HepG2 (cell line): ENCODE results near the gene PRSS33.

Experiments used
- SRF ChIP-seq: IDR thresholded peaks from 2 replicates; pipeline ENCODE4 v1.6.1; 2011; ENCODE audit warnings: mild to moderate bottlenecking, low read depth, low read length, moderate library complexity
- ZNF569 ChIP-seq: sonication (generic); formaldehyde crosslinking; IDR thresholded peaks from 2 replicates; pipeline ENCODE4 v1.5.0; 2020; ENCODE audit warnings: mild to moderate bottlenecking, missing genetic modification reagents, moderate library complexity, borderline replicate concordance

DNA sequence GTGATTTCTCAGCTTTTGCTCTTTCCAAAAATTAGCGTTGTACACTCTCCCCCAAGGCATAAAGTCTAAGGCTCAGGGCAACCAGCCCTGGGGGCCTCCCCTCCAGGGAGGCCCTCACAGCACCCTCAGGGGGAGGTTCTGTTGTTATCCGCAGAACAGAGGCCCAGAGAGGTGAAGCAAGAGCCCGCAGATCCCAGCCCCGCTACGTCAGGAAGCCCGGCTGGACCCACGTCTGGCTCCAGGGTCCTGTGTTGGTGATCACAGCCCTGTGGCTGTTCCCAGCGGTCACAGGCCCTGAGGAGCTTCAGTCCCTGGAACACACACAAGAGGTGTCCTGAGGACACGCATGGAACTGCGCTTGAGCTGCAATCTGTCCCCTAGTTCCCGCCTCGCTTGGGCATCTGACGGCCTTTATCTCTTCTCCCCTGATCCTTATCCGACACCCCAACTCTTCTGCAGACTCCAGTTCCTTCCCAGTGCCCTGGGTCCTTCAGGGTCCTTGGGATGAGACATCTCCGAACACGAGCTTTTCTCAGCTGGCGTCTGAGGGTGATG is 41.6 kb upstream of the PRSS33 start:
- TF ChIP-seq SRF (no peak), ZNF569 (CRISPR knock-in tag) (no peak)
